HepG2 (cell line): ENCODE measurements around the gene PRKG1. TPM values are rescaled to one million over a fixed set of nuclear protein-coding genes. Genes with fewer than 3 reads are reported as not detected.

Source experiments
- ATAC-seq: fragments of 200-7000 bp; cut with Tn5 transposase; 3 replicates; pipeline ENCODE4 v1.9.1; 2020; ENCODE audit warnings: mild to moderate bottlenecking, moderate library complexity
- BruUV-seq: library from RNA; stranded (reverse); fragments of 400-500 nt; replicated peaks from 2 replicates; lab custom pipeline; 2021; lab: Mats Ljungman, UMichigan
- CTCF ChIA-PET: fragments of 300-600 bp; formaldehyde crosslinking; extraction: SDS; loops from one replicate; lab custom pipeline; 2021; ENCODE audit warnings: low total read pairs, inconsistent platforms, low intra/inter-chr PET ratio; lab: Yijun Ruan, JAX
- POLR2A ChIA-PET: fragments of 350-600 bp; sonication (Branson Sonifier 250); formaldehyde crosslinking; loops from one replicate; lab custom pipeline; 2020; ENCODE audit warnings: antibody characterized with exemption, inconsistent platforms; lab: Yijun Ruan, JAX
- DNase-seq: peaks from one replicate; pipeline ENCODE4 v3.0.0-alpha.2; 2015; ENCODE audit warnings: low spot score
- FAIRE-seq: peaks from 3 replicates; lab custom pipeline; 2011; peaks lifted over from hg19 to GRCh38; lab: Jason Lieb, UNC
- H2AFZ ChIP-seq: one replicate; pipeline ENCODE4 v1.6.1; 2011; ENCODE audit warnings: low read length, inconsistent platforms
- H3K27ac ChIP-seq: fragments of 300-600 bp; 3 replicates; pipeline ENCODE4 v1.8.0; 2011; ENCODE audit warnings: mixed run types, mild to moderate bottlenecking, mixed read lengths, low read length, inconsistent platforms; ENCODE audit not compliant: insufficient read depth; ENCODE audit errors: extremely low read length
- H3K27me3 ChIP-seq, 2 experiments: fragments of 200-600 bp in 1 of 2; 2 replicates in 1 of 2; 3 replicates in 1 of 2; pipeline versions ENCODE4 v1.6.0 to v1.8.0; 2011; ENCODE audit warnings: low read length in 2 of 2, mild to moderate bottlenecking in 2 of 2, moderate library complexity in 2 of 2, inconsistent platforms in 1 of 2; ENCODE audit not compliant: insufficient read depth in 2 of 2, control insufficient read depth in 1 of 2
- H3K36me3 ChIP-seq, 2 experiments: fragments of 200-600 bp in 1 of 2; replicated peaks in 1 of 2; 2 replicates in 1 of 2; 3 replicates in 1 of 2; pipeline versions ENCODE4 v1.5.1 to v1.8.0; 2011; ENCODE audit warnings: low read length in 2 of 2, inconsistent platforms in 1 of 2; ENCODE audit not compliant: insufficient read depth in 2 of 2, control insufficient read depth in 1 of 2
- H3K4me1 ChIP-seq: 2 replicates; pipeline ENCODE4 v1.5.1; 2012; ENCODE audit warnings: low read length, inconsistent platforms; ENCODE audit not compliant: insufficient read depth
- H3K4me2 ChIP-seq: 2 replicates; pipeline ENCODE4 v1.6.0; 2011; ENCODE audit warnings: low read depth, low read length, inconsistent platforms
- H3K4me3 ChIP-seq, 3 experiments: fragments of 200-600 bp in 1 of 3; sonication (generic), shearing (Covaris generic) in 1 of 3; replicated peaks in 1 of 3; 2 replicates each; pipeline ENCODE4 v1.5.1; 2011 to 2016; ENCODE audit warnings: low read length in 3 of 3, inconsistent platforms in 2 of 3, low read depth in 2 of 3, mild to moderate bottlenecking in 2 of 3, control low read depth in 1 of 3, mixed read lengths in 1 of 3; ENCODE audit not compliant: insufficient read depth in 1 of 3
- H3K79me2 ChIP-seq: one replicate; pipeline ENCODE4 v1.6.1; 2011; ENCODE audit warnings: low read length, inconsistent platforms; ENCODE audit not compliant: insufficient read depth
- H3K9ac ChIP-seq: 2 replicates; pipeline ENCODE4 v1.6.0; 2011; ENCODE audit warnings: mild to moderate bottlenecking, low read depth, low read length, inconsistent platforms; ENCODE audit not compliant: insufficient read depth
- H3K9me3 ChIP-seq: 2 replicates; pipeline ENCODE4 v1.5.1; 2012; ENCODE audit warnings: mild to moderate bottlenecking, low read length
- H4K20me1 ChIP-seq: 2 replicates; pipeline ENCODE4 v1.6.0; 2011; ENCODE audit warnings: inconsistent platforms, mild to moderate bottlenecking, low read length, moderate library complexity; ENCODE audit not compliant: insufficient read depth
- DNMT3B ChIP-seq: conservative IDR thresholded peaks from 2 replicates; pipeline ENCODE4 v1.6.1; 2016; ENCODE audit warnings: missing biosample characterization, control low read depth
- FOXP4 ChIP-seq: sonication (generic); formaldehyde crosslinking; IDR thresholded peaks from 2 replicates; pipeline ENCODE4 v1.4.0; 2020; ENCODE audit warnings: missing genetic modification reagents
- GTF3A ChIP-seq: sonication (generic); formaldehyde crosslinking; conservative IDR thresholded peaks from 2 replicates; pipeline ENCODE4 v1.4.0; 2020; ENCODE audit warnings: mild to moderate bottlenecking, missing genetic modification reagents
- MAFK ChIP-seq, 2 experiments: IDR thresholded peaks in 1 of 2; conservative IDR thresholded peaks in 1 of 2; 2 replicates each; pipeline ENCODE4 v1.6.1; 2011; ENCODE audit warnings: improper control_type of control experiment in 2 of 2, low read length in 2 of 2
- NPAS2 ChIP-seq: sonication (generic); formaldehyde crosslinking; IDR thresholded peaks from 2 replicates; pipeline ENCODE4 v1.8.0; 2022; ENCODE audit warnings: mild to moderate bottlenecking, missing genetic modification reagents, borderline replicate concordance
- PAF1 ChIP-seq: IDR thresholded peaks from 2 replicates; pipeline ENCODE4 v1.6.1; 2016; ENCODE audit warnings: missing genetic modification reagents, missing compliant biosample characterization
- ZNF432 ChIP-seq: sonication (generic); formaldehyde crosslinking; IDR thresholded peaks from 2 replicates; pipeline ENCODE4 v1.5.0; 2020; ENCODE audit warnings: missing genetic modification reagents, mild to moderate bottlenecking, borderline replicate concordance
- ZNF713 ChIP-seq: sonication (generic); formaldehyde crosslinking; IDR thresholded peaks from 2 replicates; pipeline ENCODE4 v1.4.0; 2020; ENCODE audit warnings: mild to moderate bottlenecking, missing genetic modification reagents
- ZNF740 ChIP-seq: sonication (generic); formaldehyde crosslinking; IDR thresholded peaks from 2 replicates; pipeline ENCODE4 v1.4.0; 2020; ENCODE audit warnings: missing genetic modification reagents
- ZNF775 ChIP-seq: sonication (generic); formaldehyde crosslinking; IDR thresholded peaks from 2 replicates; pipeline ENCODE4 v1.4.0; 2020; ENCODE audit warnings: missing genetic modification reagents, mild to moderate bottlenecking, moderate library complexity, borderline replicate concordance
- WGBS: methylation state at CpG from one replicate; pipeline ENCODE4 v1.1.6; 2017; ENCODE audit warnings: low lambda C conversion rate; 5-methylcytosine and 5-hydroxymethylcytosine counted together
- in situ Hi-C: cut with HindIII; loops from 2 replicates; pipeline ENCODE4 v1.10.0; 2017; ENCODE audit warnings: low pct_unique_long_range_greater_than_20kb; ENCODE audit not compliant: extremely low pct_ligation_motif_present
- intact Hi-C: fragments of 100-400 bp; cut with micrococcal nuclease; formaldehyde crosslinking; loops from one replicate; pipeline ENCODE4 v1.10.0; 2022; ENCODE audit not compliant: unreplicated experiment
- polyA plus RNA-seq, 8 experiments: library from polyadenylated mRNA; depleted of rRNA in 3 of 8; stranded (reverse) in 7 of 8; unstranded in 1 of 8; fragments of >200 nt; fragmentation: Illumina TruSeq in 4 of 8; extraction: Trizol in 4 of 8; gene quantifications; 2 replicates each; pipeline versions ENCODE4 v1.2.1 to v1.2.3, GENCODE V29; 2011 to 2016; ENCODE audit warnings: low read depth in 4 of 8, missing spikeins in 1 of 8, mixed read lengths in 1 of 8; ENCODE audit not compliant: insufficient read depth in 1 of 8
- total RNA-seq, 5 experiments: library from RNA; depleted of rRNA; stranded (reverse); fragments of >200 nt; fragmentation: Illumina TruSeq; extraction: Trizol; gene quantifications; 2 replicates each; pipeline ENCODE4 v1.2.3, GENCODE V29; 2016; ENCODE audit warnings: low read depth in 1 of 5

The PRKG1 gene
- total and polyA plus RNA-seq, 2 of the 13 experiments (the other 11 are each of a cell fraction or from before 2014, with no cell fraction given): 0.01 TPM; not detected in 1

- TF ChIP-seq FOXP4 (no peak), NPAS2 (CRISPR knock-in tag) (no peak), ZNF713 (CRISPR knock-in tag) (no peak), MAFK (conservative IDR thresholded peaks at IDR 0.05 in 1 of 2, IDR thresholded peaks at IDR 0.05 in 1 of 2; ENCODE audit: low read length in 2 of 2) (no peak), ZNF432 (CRISPR knock-in tag) (no peak), DNMT3B (CRISPR knock-in tag) (no peak), ZNF740 (CRISPR knock-in tag) (no peak), PAF1 (CRISPR knock-in tag) (no peak)
Observed at GRCh38 chr10:51700228-51700817, 626.0 kb downstream of the PRKG1 start (continued).

GRCh38 chr10:51705774-51706173 is 631.5 kb downstream of the PRKG1 start:
- Histone ChIP-seq H3K4me3 (no peak overlapping the region), H3K36me3 (no peaks in the 10 kb centered on the region), H2AFZ (no peak overlapping the region), H3K27ac (no peak overlapping the region), H3K9ac (no peak overlapping the region), H3K27me3 (no peaks in the 10 kb centered on the region), H3K4me1 (no peaks in the 10 kb centered on the region), H3K79me2 (no peaks in the 10 kb centered on the region), H4K20me1 (no peaks in the 10 kb centered on the region), H3K9me3 (no peaks in the 10 kb centered on the region), H3K4me2 (no peak overlapping the region)
- no peak for TF ChIP-seq ZNF775 (CRISPR knock-in tag)
- TF ChIP-seq GTF3A: no peak
- ATAC-seq (no peak), FAIRE-seq (no peak), DNase-seq (no peak)
- POLR2A ChIA-PET: no interaction called here
- intact Hi-C loops (no loop called here), in situ Hi-C loops (no loop called here)
- 0% methylated on average over 3 of the region's 3 CpGs for WGBS
- CTCF ChIA-PET: no interaction called here
- no TSS peak for BruUV-seq
